GM23338 (cell line): ENCODE measurements around the gene ERC2. TPM values are rescaled to one million over a fixed set of nuclear protein-coding genes. Genes with fewer than 3 reads are reported as not detected.

ENCODE experiments used
- ATAC-seq: fragments of 200-7000 bp; cut with Tn5 transposase; 3 replicates; pipeline ENCODE4 v1.9.1; 2020
- DNase-seq: peaks from one replicate; pipeline ENCODE4 v3.0.0-alpha.2; 2015; ENCODE audit warnings: low spot score
- H2AFZ ChIP-seq: fragments of 200-600 bp; sonication (generic); 2 replicates; pipeline ENCODE4 v1.8.0; 2016; ENCODE audit warnings: antibody characterized with exemption, mild to moderate bottlenecking, moderate library complexity
- H3F3A ChIP-seq: fragments of 200-600 bp; sonication (generic); replicated peaks from 2 replicates; pipeline ENCODE4 v1.8.0; 2017; ENCODE audit warnings: antibody characterized with exemption, mixed run types, low read depth
- H3K27ac ChIP-seq: fragments of 200-600 bp; sonication (generic); 2 replicates; pipeline ENCODE4 v1.6.1; 2016; ENCODE audit warnings: low read depth
- H3K27me3 ChIP-seq: fragments of 200-600 bp; sonication (generic); 2 replicates; pipeline ENCODE4 v1.8.0; 2016; ENCODE audit warnings: mild to moderate bottlenecking, mixed run types, moderate library complexity; ENCODE audit not compliant: insufficient read depth
- H3K36me3 ChIP-seq: fragments of 200-600 bp; sonication (generic); 2 replicates; pipeline ENCODE4 v1.8.0; 2016; ENCODE audit warnings: mild to moderate bottlenecking; ENCODE audit not compliant: insufficient read depth
- H3K4me1 ChIP-seq: fragments of 200-600 bp; sonication (generic); 2 replicates; pipeline ENCODE4 v1.8.0; 2016; ENCODE audit warnings: mild to moderate bottlenecking, moderate library complexity; ENCODE audit not compliant: insufficient read depth
- H3K4me2 ChIP-seq: fragments of 200-600 bp; sonication (generic); 2 replicates; pipeline ENCODE4 v1.7.1; 2017; ENCODE audit warnings: mixed run types
- H3K4me3 ChIP-seq: fragments of 200-600 bp; sonication (generic); 2 replicates; pipeline ENCODE4 v1.6.1; 2016; ENCODE audit warnings: mixed run types
- H3K79me2 ChIP-seq: fragments of 200-600 bp; sonication (generic); replicated peaks from 2 replicates; pipeline ENCODE4 v1.8.0; 2017; ENCODE audit warnings: mild to moderate bottlenecking; ENCODE audit not compliant: insufficient read depth
- H3K9me2 ChIP-seq: fragments of 200-600 bp; sonication (generic); 2 replicates; pipeline ENCODE4 v1.8.0; 2017; ENCODE audit not compliant: insufficient read depth
- H4K20me1 ChIP-seq: fragments of 200-600 bp; sonication (generic); replicated peaks from 2 replicates; pipeline ENCODE4 v1.8.0; 2017; ENCODE audit warnings: mild to moderate bottlenecking; ENCODE audit not compliant: insufficient read depth
- H3K27ac Mint-ChIP-seq: 2 replicates; pipeline ENCODE4 v1.8.0; 2020; ENCODE audit warnings: inconsistent platforms, mild to moderate bottlenecking, moderate library complexity, mixed read lengths
- H3K27me3 Mint-ChIP-seq: 3 replicates; pipeline ENCODE4 v1.8.0; 2022; ENCODE audit warnings: low read depth, mild to moderate bottlenecking, moderate library complexity, mixed read lengths, inconsistent platforms; ENCODE audit not compliant: insufficient read depth, poor library complexity
- H3K36me3 Mint-ChIP-seq: 3 replicates; pipeline ENCODE4 v1.8.0; 2021; ENCODE audit warnings: low read depth, mild to moderate bottlenecking, inconsistent platforms, moderate library complexity, mixed read lengths
- H3K4me1 Mint-ChIP-seq: 3 replicates; pipeline ENCODE4 v1.8.0; 2020; ENCODE audit warnings: mild to moderate bottlenecking, inconsistent platforms, mixed read lengths
- H3K4me3 Mint-ChIP-seq: 3 replicates; pipeline ENCODE4 v1.8.0; 2021; ENCODE audit warnings: moderate library complexity, mild to moderate bottlenecking, inconsistent platforms, mixed read lengths
- H3K9me3 Mint-ChIP-seq: 3 replicates; pipeline ENCODE4 v1.8.0; 2020; ENCODE audit warnings: moderate library complexity, mild to moderate bottlenecking, inconsistent platforms, mixed read lengths
- CREB1 ChIP-seq: fragments of 250-450 bp; sonication (Bioruptor Pico); IDR thresholded peaks from 2 replicates; pipeline ENCODE4 v1.5.0; 2020; ENCODE audit warnings: low read depth, mild to moderate bottlenecking, moderate library complexity
- ETS1 ChIP-seq: IDR thresholded peaks from 2 replicates; pipeline ENCODE4 v1.6.1; 2016; ENCODE audit warnings: antibody characterized with exemption
- EZH2 ChIP-seq: fragments of 200-600 bp; sonication (generic); IDR thresholded peaks from one replicate; pipeline ENCODE4 v1.8.0; 2017; ENCODE audit warnings: antibody characterized with exemption, mild to moderate bottlenecking, low read depth; ENCODE audit not compliant: unreplicated experiment
- JUNB ChIP-seq: IDR thresholded peaks from one replicate; pipeline ENCODE4 v1.6.1; 2016; ENCODE audit warnings: antibody characterized with exemption; ENCODE audit not compliant: unreplicated experiment
- NANOG ChIP-seq: IDR thresholded peaks from 2 replicates; pipeline ENCODE4 v1.6.1; 2016; ENCODE audit warnings: antibody characterized with exemption, borderline replicate concordance
- STAT1 ChIP-seq: IDR thresholded peaks from one replicate; pipeline ENCODE4 v1.6.1; 2016; ENCODE audit warnings: antibody characterized with exemption; ENCODE audit not compliant: unreplicated experiment
- ZNF114 ChIP-seq: fragments of 250-450 bp; sonication (Bioruptor Pico); IDR thresholded peaks from 2 replicates; pipeline ENCODE4 v1.5.0; 2020; ENCODE audit warnings: mild to moderate bottlenecking, moderate library complexity
- polyA plus RNA-seq: library from polyadenylated mRNA; unstranded; fragments of >200 nt; fragmentation: Nextera tagmentation; extraction: Ambion mirVana; gene quantifications from 2 replicates; pipeline ENCODE4 v1.2.1, GENCODE V29; 2016
- total RNA-seq: library from RNA; depleted of rRNA; stranded (reverse); fragments of >200 nt; shearing (Covaris generic); gene quantifications from 2 replicates; pipeline ENCODE4 v1.2.3, GENCODE V29; 2014
- TF ChIP-seq, protein P1 (sequence below), 2 experiments: fragments of 200-600 bp in 1 of 2; sonication (generic) in 1 of 2; conservative IDR thresholded peaks; 2 replicates each; pipeline versions ENCODE4 v1.5.1 to v1.6.1; 2016 to 2017; ENCODE audit warnings: antibody characterized with exemption in 2 of 2, low read depth in 2 of 2, mild to moderate bottlenecking in 2 of 2, moderate library complexity in 1 of 2
- TF ChIP-seq, protein P2 (sequence below): fragments of 250-450 bp; sonication (Bioruptor Pico); IDR thresholded peaks from 2 replicates; pipeline ENCODE4 v1.5.0; 2020; ENCODE audit warnings: mild to moderate bottlenecking, moderate library complexity

ERC2 gene
- total and polyA plus RNA-seq, 2 experiments from 2014 or later, result 11.8 to 13.7 TPM

GRCh38 chr3:55521064-55521737, 947.1 kb downstream of the ERC2 start (continued):
- TF ChIP-seq NANOG (no peak), STAT1 (no peak), ZNF114 (CRISPR knock-in tag) (no peak), JUNB (no peak), EZH2 (no peak)
- TF ChIP-seq, protein P1, sequence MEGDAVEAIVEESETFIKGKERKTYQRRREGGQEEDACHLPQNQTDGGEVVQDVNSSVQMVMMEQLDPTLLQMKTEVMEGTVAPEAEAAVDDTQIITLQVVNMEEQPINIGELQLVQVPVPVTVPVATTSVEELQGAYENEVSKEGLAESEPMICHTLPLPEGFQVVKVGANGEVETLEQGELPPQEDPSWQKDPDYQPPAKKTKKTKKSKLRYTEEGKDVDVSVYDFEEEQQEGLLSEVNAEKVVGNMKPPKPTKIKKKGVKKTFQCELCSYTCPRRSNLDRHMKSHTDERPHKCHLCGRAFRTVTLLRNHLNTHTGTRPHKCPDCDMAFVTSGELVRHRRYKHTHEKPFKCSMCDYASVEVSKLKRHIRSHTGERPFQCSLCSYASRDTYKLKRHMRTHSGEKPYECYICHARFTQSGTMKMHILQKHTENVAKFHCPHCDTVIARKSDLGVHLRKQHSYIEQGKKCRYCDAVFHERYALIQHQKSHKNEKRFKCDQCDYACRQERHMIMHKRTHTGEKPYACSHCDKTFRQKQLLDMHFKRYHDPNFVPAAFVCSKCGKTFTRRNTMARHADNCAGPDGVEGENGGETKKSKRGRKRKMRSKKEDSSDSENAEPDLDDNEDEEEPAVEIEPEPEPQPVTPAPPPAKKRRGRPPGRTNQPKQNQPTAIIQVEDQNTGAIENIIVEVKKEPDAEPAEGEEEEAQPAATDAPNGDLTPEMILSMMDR (conservative IDR thresholded peaks at IDR 0.05; ENCODE audit: low read depth in 2 of 2), result no peak

GRCh38 chr3:55519019-55519418, 949.2 kb downstream of the ERC2 start:
- Histone ChIP-seq H3K79me2 (no peaks in the 10 kb centered on the region), H2AFZ (no peak overlapping the region), H3K9me2 (peaks cover 9% of the 10 kb centered on the region), H3K4me3 (no peak overlapping the region), H3K27ac (no peak overlapping the region), H3K36me3 (no peaks in the 10 kb centered on the region), H3K4me1 (peaks cover 34% of the 10 kb centered on the region), H3F3A (no peaks in the 10 kb centered on the region), H3K27me3 (no peaks in the 10 kb centered on the region), H4K20me1 (no peaks in the 10 kb centered on the region), H3K4me2 (no peak overlapping the region)
- TF ChIP-seq JUNB, result no peak
- H3K4me1 Mint-ChIP-seq, result peaks cover 51% of the 10 kb centered on the region
- no peaks in the 10 kb centered on the region for H3K27me3 Mint-ChIP-seq
- DNase-seq (no peak), ATAC-seq (no peak)
- no peak overlapping the region for H3K4me3 Mint-ChIP-seq
- H3K9me3 Mint-ChIP-seq, result no peaks in the 10 kb centered on the region
- no peak overlapping the region for H3K27ac Mint-ChIP-seq
- H3K36me3 Mint-ChIP-seq, result no peaks in the 10 kb centered on the region

DNA sequence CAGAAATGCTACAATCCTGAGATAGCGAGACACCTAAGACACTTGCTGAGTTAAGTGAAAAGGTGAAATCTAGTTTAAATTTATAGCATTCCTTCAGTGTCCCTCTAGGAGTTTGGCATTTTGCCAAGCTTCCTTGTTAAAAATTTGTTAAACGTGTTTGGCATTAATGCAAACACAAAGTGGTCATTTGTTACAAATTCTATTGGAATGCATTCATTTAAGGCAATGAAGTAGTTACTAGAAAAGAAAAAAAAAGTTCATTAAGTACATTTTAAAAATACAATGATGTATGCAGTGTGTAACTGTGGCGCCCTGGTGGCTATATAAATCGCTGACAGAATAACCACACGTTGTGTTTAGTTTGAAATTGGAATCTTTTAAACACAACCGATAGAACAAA, 949.8 kb downstream of the ERC2 start:
- H4K20me1 ChIP-seq, result no peaks in the 10 kb centered on the region
- H3K9me2 ChIP-seq, result peaks cover 9% of the 10 kb centered on the region
- no peaks in the 10 kb centered on the region for H3K79me2 ChIP-seq
- H3K4me1 ChIP-seq, result peaks cover 34% of the 10 kb centered on the region
- no peak overlapping the region for H3K4me3 ChIP-seq
- H3K27ac Mint-ChIP-seq, result no peak overlapping the region
- TF ChIP-seq, protein P2, sequence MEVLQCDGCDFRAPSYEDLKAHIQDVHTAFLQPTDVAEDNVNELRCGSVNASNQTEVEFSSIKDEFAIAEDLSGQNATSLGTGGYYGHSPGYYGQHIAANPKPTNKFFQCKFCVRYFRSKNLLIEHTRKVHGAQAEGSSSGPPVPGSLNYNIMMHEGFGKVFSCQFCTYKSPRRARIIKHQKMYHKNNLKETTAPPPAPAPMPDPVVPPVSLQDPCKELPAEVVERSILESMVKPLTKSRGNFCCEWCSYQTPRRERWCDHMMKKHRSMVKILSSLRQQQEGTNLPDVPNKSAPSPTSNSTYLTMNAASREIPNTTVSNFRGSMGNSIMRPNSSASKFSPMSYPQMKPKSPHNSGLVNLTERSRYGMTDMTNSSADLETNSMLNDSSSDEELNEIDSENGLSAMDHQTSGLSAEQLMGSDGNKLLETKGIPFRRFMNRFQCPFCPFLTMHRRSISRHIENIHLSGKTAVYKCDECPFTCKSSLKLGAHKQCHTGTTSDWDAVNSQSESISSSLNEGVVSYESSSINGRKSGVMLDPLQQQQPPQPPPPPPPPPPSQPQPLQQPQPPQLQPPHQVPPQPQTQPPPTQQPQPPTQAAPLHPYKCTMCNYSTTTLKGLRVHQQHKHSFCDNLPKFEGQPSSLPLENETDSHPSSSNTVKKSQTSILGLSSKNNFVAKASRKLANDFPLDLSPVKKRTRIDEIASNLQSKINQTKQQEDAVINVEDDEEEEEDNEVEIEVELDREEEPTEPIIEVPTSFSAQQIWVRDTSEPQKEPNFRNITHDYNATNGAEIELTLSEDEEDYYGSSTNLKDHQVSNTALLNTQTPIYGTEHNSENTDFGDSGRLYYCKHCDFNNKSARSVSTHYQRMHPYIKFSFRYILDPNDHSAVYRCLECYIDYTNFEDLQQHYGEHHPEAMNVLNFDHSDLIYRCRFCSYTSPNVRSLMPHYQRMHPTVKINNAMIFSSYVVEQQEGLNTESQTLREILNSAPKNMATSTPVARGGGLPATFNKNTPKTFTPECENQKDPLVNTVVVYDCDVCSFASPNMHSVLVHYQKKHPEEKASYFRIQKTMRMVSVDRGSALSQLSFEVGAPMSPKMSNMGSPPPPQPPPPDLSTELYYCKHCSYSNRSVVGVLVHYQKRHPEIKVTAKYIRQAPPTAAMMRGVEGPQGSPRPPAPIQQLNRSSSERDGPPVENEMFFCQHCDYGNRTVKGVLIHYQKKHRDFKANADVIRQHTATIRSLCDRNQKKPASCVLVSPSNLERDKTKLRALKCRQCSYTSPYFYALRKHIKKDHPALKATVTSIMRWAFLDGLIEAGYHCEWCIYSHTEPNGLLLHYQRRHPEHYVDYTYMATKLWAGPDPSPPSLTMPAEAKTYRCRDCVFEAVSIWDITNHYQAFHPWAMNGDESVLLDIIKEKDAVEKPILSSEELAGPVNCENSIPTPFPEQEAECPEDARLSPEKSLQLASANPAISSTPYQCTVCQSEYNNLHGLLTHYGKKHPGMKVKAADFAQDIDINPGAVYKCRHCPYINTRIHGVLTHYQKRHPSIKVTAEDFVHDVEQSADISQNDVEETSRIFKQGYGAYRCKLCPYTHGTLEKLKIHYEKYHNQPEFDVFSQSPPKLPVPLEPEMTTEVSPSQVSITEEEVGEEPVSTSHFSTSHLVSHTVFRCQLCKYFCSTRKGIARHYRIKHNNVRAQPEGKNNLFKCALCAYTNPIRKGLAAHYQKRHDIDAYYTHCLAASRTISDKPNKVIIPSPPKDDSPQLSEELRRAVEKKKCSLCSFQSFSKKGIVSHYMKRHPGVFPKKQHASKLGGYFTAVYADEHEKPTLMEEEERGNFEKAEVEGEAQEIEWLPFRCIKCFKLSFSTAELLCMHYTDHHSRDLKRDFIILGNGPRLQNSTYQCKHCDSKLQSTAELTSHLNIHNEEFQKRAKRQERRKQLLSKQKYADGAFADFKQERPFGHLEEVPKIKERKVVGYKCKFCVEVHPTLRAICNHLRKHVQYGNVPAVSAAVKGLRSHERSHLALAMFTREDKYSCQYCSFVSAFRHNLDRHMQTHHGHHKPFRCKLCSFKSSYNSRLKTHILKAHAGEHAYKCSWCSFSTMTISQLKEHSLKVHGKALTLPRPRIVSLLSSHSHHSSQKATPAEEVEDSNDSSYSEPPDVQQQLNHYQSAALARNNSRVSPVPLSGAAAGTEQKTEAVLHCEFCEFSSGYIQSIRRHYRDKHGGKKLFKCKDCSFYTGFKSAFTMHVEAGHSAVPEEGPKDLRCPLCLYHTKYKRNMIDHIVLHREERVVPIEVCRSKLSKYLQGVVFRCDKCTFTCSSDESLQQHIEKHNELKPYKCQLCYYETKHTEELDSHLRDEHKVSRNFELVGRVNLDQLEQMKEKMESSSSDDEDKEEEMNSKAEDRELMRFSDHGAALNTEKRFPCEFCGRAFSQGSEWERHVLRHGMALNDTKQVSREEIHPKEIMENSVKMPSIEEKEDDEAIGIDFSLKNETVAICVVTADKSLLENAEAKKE (CRISPR knock-in tag), result no peak
- TF ChIP-seq NANOG, result no peak
- TF ChIP-seq ETS1, result no peak
- no peak for TF ChIP-seq CREB1 (CRISPR knock-in tag)
- no peaks in the 10 kb centered on the region for H3F3A ChIP-seq
- peaks cover 51% of the 10 kb centered on the region for H3K4me1 Mint-ChIP-seq
- H3K9me3 Mint-ChIP-seq, result no peaks in the 10 kb centered on the region
- H2AFZ ChIP-seq, result no peak overlapping the region
- no peak overlapping the region for H3K27ac ChIP-seq
- H3K36me3 ChIP-seq, result no peaks in the 10 kb centered on the region
- no peaks in the 10 kb centered on the region for H3K36me3 Mint-ChIP-seq
- no peaks in the 10 kb centered on the region for H3K27me3 Mint-ChIP-seq
- no peaks in the 10 kb centered on the region for H3K27me3 ChIP-seq
- no peak overlapping the region for H3K4me3 Mint-ChIP-seq
- DNase-seq (no peak), ATAC-seq (no peak)
- no peak overlapping the region for H3K4me2 ChIP-seq
